GM23248 (cell line): Measurements from ENCODE around the gene SLC35D2.
"Not testable (repeated sequence)": the region's sequence is repeated elsewhere in the genome, so short reads cannot be mapped to it uniquely, and the experiment has no call there.

ENCODE experiments used
- EZH2 ChIP-seq: fragments of 200-600 bp; sonication (generic); IDR thresholded peaks from 2 replicates; pipeline ENCODE4 v1.6.1; 2018; ENCODE audit warnings: antibody characterized with exemption, mild to moderate bottlenecking; ENCODE audit not compliant: insufficient read depth, poor library complexity, severe bottlenecking
- EZH2phosphoT487 ChIP-seq: fragments of 200-600 bp; sonication (generic); IDR thresholded peaks from 2 replicates; pipeline ENCODE4 v1.6.1; 2018; ENCODE audit warnings: antibody characterized with exemption, moderate library complexity, mild to moderate bottlenecking, low read depth; ENCODE audit not compliant: insufficient read depth

DNA sequence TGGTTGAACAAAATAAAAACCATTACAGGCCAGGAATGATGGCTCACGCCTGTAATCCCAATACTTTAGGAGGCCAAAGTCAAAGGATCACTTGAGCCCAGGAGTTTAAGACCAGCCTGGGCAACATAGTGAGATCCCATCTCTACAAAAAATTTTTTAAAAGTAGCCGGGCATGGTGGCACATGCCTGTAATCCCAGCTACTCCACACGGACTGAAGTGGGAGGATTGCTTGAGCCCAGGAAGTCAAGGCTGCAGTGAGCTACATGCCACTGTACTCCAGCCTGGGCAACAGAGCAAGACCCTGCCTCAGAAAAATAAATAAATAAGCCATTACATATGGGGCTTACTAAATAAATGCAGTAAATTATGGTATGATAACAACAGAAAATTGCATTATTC, 61.3 kb downstream of the SLC35D2 start:
- TF ChIP-seq EZH2, EZH2phosphoT487: not testable (repeated sequence)
